ENCODE data around the gene OPCML. TPM values are rescaled to one million over a fixed set of nuclear protein-coding genes. Genes with fewer than 3 reads are reported as not detected.

The OPCML gene
- total RNA-seq, 1 donor from 2014 or later, result 0.12 TPM

DNA sequence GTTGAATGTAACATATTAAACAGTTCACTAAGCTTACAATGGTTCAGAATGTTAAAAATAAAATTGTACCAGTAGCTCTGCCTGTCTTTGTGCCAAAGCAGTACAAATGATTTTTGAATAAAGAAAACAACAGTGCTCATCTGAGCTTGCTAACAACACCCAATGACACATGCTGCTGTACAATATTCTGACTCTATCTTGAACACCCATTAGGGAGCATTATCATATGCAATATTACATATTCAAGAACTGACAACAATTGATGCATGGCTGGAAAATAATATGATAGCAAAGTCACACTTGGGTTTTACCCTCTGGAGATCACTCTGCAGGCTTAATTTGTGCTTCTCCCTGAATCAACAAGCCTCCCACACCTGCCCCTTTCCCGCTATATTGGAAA, 953.7 kb downstream of the OPCML start:
- H3K9me3 ChIP-seq, result no peaks in the 10 kb centered on the region
- ATAC-seq (no peak), DNase-seq (no peak)
- TF ChIP-seq, protein P1, sequence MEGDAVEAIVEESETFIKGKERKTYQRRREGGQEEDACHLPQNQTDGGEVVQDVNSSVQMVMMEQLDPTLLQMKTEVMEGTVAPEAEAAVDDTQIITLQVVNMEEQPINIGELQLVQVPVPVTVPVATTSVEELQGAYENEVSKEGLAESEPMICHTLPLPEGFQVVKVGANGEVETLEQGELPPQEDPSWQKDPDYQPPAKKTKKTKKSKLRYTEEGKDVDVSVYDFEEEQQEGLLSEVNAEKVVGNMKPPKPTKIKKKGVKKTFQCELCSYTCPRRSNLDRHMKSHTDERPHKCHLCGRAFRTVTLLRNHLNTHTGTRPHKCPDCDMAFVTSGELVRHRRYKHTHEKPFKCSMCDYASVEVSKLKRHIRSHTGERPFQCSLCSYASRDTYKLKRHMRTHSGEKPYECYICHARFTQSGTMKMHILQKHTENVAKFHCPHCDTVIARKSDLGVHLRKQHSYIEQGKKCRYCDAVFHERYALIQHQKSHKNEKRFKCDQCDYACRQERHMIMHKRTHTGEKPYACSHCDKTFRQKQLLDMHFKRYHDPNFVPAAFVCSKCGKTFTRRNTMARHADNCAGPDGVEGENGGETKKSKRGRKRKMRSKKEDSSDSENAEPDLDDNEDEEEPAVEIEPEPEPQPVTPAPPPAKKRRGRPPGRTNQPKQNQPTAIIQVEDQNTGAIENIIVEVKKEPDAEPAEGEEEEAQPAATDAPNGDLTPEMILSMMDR (IDR thresholded peaks at IDR 0.05), result no peak
- no peak overlapping the region for H3K4me3 ChIP-seq
- no peak overlapping the region for H3K27ac ChIP-seq
- no peaks in the 10 kb centered on the region for H3K27me3 ChIP-seq (ENCODE audit: low read depth)
- H3K4me1 ChIP-seq, result no peaks in the 10 kb centered on the region
- H3K36me3 ChIP-seq, result no peaks in the 10 kb centered on the region
- intact Hi-C loops (cut with DNase I), result no loop called here

DNA sequence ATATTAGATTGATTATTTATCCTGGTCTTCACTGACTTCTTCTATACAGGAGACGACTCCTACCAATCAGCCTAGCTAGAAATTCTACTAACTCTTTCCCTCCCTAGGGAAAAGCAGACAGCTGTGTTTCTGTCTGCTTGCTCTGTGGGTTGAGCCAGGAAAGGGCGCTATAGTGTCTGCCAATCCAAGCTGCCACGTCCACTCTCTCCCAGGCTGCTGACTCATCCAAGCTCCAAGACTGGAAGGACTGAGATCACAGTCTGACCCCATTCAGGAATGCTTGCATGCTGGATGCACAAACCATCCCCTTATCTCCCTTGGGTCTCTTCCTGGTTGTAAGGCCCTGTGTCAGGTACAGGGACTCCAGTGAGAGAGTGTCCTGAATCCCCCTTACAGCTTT, 955.6 kb downstream of the OPCML start:
- Histone ChIP-seq H3K36me3 (no peaks in the 10 kb centered on the region), H3K27ac (no peak overlapping the region), H3K27me3 (ENCODE audit: low read depth) (no peaks in the 10 kb centered on the region), H3K4me1 (no peaks in the 10 kb centered on the region), H3K4me3 (no peak overlapping the region), H3K9me3 (no peaks in the 10 kb centered on the region)
- DNase-seq, result no peak
- intact Hi-C loops (cut with DNase I), result no loop called here
- TF ChIP-seq, protein P1 (IDR thresholded peaks at IDR 0.05), result no peak
- no peak for ATAC-seq

DNA sequence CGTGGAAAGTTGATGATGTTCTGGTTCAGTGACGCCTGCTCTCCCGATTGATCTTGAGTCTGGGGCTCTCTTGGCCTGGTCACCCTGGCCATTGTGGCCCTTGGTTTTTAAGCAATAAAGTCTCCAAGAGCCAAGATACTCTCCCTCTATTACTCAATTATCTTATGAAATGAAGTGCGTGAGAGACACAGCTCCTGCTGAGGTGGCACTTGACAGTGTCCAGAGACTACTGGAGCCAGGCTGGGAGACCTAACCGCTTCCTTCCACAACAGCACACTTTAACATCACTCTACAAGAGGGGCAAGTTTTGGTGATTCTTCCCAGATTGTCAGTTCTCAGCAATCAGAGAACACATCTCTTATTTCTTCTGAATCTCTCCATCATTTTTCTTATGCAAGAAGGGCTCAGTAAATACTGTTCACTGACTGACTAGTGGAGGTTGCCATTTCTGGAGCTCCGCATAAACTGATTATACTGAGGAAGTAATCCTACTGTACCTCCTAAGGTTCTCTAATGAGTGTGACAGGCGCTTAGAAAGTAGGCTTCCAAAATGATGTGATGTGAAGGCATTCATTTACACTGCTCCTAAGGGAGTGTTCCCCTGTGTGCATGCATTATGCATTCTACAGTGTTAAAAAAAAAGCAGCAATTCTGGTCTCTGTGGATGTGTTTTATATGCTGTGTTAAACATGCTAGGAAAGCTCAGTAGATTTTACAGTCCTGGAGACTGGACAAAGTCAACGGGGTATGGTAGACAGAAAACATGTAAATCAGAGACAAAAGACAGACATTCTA, 968.0 kb downstream of the OPCML start:
- intact Hi-C loops (cut with DNase I), result no loop called here
- no peaks in the 10 kb centered on the region for H3K27me3 ChIP-seq (ENCODE audit: low read depth)
- no peak overlapping the region for H3K27ac ChIP-seq
- H3K4me3 ChIP-seq, result no peak overlapping the region
- peaks cover 9% of the 10 kb centered on the region for H3K4me1 ChIP-seq
- DNase-seq (no peak), ATAC-seq (peak; percentile 16 to 59)
- no peaks in the 10 kb centered on the region for H3K36me3 ChIP-seq
- TF ChIP-seq, protein P1 (IDR thresholded peaks at IDR 0.05), result no peak
- no peaks in the 10 kb centered on the region for H3K9me3 ChIP-seq

DNA sequence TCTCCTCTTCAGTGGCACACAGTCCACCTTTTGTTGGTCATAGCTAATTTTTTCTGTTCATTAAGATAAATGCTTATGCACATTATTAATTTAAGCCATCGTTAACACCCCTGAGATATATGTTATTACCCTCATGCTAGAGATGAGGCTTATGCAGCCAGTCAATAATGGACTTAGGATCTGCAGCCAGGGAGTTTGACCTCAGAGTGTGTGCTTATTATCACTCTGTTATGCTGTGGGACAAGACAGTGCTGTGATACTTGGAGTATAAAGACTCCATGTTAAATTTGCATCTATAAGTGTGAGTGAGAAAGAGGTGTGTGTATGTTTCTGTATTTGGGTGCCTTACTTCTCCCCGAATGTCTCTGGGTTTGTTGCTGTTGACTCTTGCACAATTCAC, 969.3 kb downstream of the OPCML start:
- ATAC-seq, result no peak
- Histone ChIP-seq H3K27me3 (ENCODE audit: low read depth) (no peaks in the 10 kb centered on the region), H3K9me3 (no peaks in the 10 kb centered on the region), H3K4me1 (peaks cover 9% of the 10 kb centered on the region), H3K27ac (no peak overlapping the region), H3K4me3 (no peak overlapping the region), H3K36me3 (no peaks in the 10 kb centered on the region)
- TF ChIP-seq, protein P1 (IDR thresholded peaks at IDR 0.05), result no peak
- no peak for DNase-seq
- intact Hi-C loops (cut with DNase I), result no loop called here

DNA sequence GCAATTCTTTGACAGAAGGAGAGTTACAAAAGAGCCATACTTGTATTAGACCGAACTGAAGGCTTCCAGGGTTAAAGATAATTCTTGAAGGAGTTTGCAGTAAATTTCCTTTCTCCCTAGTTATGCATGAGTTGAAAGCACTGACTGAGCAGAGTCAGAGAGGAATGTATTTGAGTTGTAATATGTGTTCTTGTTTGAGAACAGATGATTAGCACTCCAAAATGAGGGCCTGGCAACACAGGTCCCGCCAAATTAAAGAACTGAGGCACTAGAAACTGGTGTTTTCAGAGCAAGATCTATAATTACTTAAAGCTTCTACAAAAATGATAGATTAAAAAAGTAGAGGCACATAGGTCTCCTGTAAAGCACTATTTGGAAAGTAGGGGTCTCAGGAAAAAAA, 970.4 kb downstream of the OPCML start:
- intact Hi-C loops (cut with DNase I), result no loop called here
- Histone ChIP-seq H3K9me3 (no peaks in the 10 kb centered on the region), H3K4me1 (peaks cover 9% of the 10 kb centered on the region), H3K27ac (no peak overlapping the region), H3K4me3 (no peak overlapping the region), H3K27me3 (ENCODE audit: low read depth) (no peaks in the 10 kb centered on the region), H3K36me3 (no peaks in the 10 kb centered on the region)
- no peak for ATAC-seq
- DNase-seq, result no peak
- TF ChIP-seq, protein P1 (IDR thresholded peaks at IDR 0.05), result no peak

Data from lower lobe of right lung (tissue), 2 donors.